SKM-1 (cell line): Measurements from ENCODE around the gene LHCGR.

Experiments
- DNase-seq: peaks from one replicate; lab custom pipeline; 2025; ENCODE audit not compliant: unreplicated experiment; lab: John Stamatoyannopoulos, UW

Gene LHCGR

GRCh38 chr2:48755473-48755872 lies at the start of gene LHCGR:
TSS of gene LHCGR (minus strand) at chr2:48755724. CDS start at chr2:48755671, 53 bp downstream.
- DNase-seq = no peak

- DNase-seq = no peak
Observed at GRCh38 chr2:48799601-48800000, 44.1 kb upstream of the LHCGR start.

GRCh38 chr2:48795065-48795464 lies 39.5 kb upstream of the LHCGR start:
- no peak for DNase-seq

- DNase-seq = no peak
Observed at GRCh38 chr2:48793671-48794070, 38.1 kb upstream of the LHCGR start.

DNA sequence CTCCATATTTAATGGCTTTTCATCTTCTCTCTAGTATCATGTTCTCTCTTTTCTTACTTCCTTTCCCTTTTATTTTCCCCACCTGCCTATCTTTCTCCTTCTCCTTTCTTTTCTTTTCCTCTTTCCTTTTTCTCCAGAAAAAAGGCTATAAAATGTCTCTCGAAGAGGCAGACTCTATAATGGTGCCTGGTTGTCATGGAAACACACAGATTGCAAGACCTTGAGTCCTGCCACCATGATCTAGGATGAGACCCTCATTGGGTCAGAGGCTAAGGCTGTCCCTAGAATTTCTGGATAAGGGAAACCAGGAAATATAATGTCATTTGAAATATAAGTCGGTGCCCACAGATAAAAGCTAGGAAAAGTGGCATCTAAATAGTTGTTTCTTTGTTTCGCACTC lies 36.5 kb upstream of the LHCGR start:
- no peak for DNase-seq

DNA sequence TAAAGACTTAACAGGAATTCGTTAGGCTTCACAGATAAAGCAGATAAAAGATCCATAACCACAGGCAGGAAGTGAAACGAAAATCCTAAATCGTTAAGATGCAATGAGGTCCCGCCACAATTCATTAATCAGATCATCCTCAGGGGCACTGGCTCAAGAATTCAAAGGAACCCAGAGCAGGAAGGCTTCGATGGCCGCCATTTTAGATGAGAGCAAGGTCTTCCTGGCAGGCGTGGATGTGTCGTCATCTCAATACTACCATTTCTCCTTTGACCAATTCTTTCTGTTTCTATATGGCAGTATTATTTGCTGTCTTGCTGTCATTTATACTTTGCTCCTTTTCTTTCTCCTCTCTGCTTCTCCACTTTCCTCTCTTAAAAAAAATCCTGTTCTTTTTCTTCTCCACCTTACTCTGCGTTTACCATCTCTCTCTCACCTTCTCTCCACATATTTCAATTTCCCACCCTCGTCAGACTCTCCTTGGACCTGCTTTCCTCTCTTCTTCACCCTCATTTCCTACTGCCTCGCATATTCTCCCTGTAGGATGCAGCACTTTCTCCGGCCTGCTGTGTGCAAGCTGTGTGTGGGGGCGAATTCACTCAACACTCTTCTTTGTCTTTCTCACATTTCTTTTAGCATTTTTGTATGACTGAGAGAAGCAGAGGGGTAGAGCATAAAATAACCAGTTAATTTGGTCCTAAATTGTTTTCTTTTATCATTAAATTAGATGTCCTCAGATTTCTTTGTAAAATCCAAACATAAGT lies 35.1 kb upstream of the LHCGR start:
- no peak for DNase-seq

GRCh38 chr2:48787580-48787979 lies 32.1 kb upstream of the LHCGR start:
- no peak for DNase-seq

DNA sequence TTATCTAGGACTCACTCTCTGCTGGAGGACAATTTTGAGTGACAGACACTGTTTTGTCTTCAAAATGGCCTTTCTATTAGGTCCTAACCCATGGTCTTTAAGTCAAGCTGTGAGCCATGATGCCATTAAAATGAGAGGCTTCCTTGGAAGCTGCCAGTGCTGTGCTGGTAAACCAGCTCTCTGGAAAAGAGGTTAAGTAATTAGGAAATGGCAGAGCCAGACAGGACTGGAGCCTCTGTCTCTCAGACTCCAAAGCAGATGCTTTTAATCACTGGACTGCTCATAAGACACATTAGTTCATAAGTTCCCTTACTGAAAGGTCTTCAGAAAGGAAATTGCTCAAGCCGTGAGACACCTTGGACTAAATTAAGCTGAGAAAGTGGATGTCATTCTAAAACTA lies 25.8 kb upstream of the LHCGR start:
- DNase-seq = no peak

GRCh38 chr2:48779019-48779716 lies 23.6 kb upstream of the LHCGR start:
- DNase-seq = no peak

GRCh38 chr2:48774251-48774650 lies 18.7 kb upstream of the LHCGR start:
- DNase-seq = no peak

- DNase-seq = no peak
Observed at GRCh38 chr2:48771241-48772014, 15.9 kb upstream of the LHCGR start.

GRCh38 chr2:48770181-48770580 lies 14.7 kb upstream of the LHCGR start:
- DNase-seq = no peak

- peak; percentile 55 for DNase-seq
Observed at GRCh38 chr2:48768669-48769068, 13.1 kb upstream of the LHCGR start.

- DNase-seq = no peak
Observed at GRCh38 chr2:48767330-48767729, 11.8 kb upstream of the LHCGR start.

DNA sequence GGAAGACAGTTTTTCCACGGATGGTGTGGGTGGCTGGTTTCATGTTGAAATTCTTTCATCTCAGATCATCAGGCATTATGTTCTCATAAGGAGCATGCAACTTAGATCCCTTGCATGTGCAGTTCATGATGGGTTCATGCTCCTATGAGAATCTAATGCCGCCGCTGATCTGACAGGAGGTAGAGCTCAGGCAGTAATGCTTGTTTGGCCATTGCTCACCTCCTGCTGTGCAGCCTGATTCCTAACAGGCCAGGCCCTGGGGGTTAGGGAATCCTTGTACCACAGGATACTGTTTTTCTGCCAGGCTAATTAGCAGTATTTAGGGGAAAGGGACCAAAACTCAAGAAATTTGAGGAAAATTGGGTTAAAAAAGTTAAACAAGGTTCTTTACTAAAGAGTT lies 5.3 kb upstream of the LHCGR start:
- DNase-seq = no peak

DNA sequence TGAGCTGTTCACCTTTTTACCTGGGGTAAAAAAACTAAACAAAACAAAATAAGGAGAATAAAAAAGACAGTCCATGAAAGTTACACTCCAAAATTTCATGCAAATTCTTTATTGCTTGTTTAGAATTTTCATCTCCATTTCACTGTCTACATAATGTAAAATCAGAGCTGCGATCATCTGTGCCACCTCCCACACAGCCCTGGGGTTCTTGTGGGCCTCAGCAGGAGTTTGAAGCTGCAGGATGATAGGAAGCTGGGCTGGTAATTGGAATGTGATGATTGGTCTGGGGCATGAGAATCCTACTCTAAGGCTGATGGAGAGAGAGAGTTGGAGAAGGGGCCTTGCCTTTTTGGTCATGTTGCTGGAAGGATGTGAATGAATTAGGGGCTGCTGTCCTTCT lies 4.2 kb upstream of the LHCGR start:
- DNase-seq = no peak

DNA sequence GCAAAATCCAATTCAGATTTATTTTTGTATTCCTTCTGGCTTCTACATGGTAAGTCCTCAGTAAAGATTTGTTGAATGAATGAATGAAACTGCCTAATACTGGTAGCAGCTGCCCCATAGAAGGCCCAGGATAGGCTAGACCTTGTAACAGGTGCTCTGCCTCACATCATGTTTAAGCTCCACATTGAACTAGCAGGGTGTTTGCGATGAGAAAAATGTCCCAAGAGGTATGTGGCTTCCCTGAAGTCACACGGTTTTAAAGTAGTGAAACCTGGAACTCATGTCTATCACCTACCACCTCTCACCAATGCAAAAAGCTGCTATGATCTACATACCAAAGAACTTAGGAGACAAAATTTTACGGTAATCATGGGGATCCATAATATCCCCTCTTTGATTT lies 765 bp upstream of the LHCGR start:
- no peak for DNase-seq

GRCh38 chr2:48754874-48755273 lies 650 bp downstream of the LHCGR start:
- DNase-seq = no peak

GRCh38 chr2:48753228-48753627 lies 2.3 kb downstream of the LHCGR start:
- DNase-seq = no peak

- no peak for DNase-seq
Observed at GRCh38 chr2:48750128-48750739, 5.3 kb downstream of the LHCGR start.
